ENCODE results near the gene GGA2. TPM values are rescaled to one million over a fixed set of nuclear protein-coding genes. Genes with fewer than 3 reads are reported as not detected.
A peak's percentile ranks its signal among the peaks of the same experiment; 100 is the strongest.

The GGA2 gene
- total RNA-seq, 2 donors from 2014 or later: 75.7 to 105 TPM

GRCh38 chr16:23502466-23502865, 7.8 kb downstream of the GGA2 start:
- Histone ChIP-seq H3K27me3 (replicated peaks; ENCODE audit: insufficient read depth) (no peaks in the 10 kb centered on the region), H3K36me3 (no peaks in the 10 kb centered on the region), H3K4me1 (replicated peaks) (peaks cover 4% of the 10 kb centered on the region), H3K27ac (no peak overlapping the region), H3K9me3 (no peaks in the 10 kb centered on the region), H3K4me3 (no peak overlapping the region)
- intact Hi-C loops (cut with DNase I): no loop called here
- no peak for DNase-seq (ENCODE audit: low spot score)
- TF ChIP-seq POLR2AphosphoS5 (IDR thresholded peaks at IDR 0.05): no peak
- no peak for TF ChIP-seq POLR2A (IDR thresholded peaks at IDR 0.05)
- TF ChIP-seq CTCF (IDR thresholded peaks at IDR 0.05): no peak
- WGBS: 53% methylated on average over 2 of the region's 2 CpGs

DNA sequence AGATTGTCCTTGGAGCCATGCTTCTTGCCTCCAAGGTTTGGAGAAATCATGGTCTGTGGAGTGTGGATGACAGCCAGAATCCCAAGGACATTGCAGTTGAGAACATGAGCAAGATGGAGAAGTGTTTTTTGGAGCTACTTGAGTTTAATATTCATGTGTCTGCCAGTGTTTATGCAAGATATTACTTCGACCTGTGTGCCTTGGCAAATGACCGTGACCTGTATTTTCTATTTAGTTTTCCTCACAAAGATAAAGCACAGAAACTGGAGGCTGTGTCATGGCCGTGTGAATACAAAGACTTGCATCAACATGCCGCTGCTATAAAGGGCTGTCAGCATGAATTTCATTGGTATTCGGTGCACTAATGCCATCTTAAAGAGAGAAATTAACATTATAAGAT, 9.0 kb downstream of the GGA2 start:
- Histone ChIP-seq H3K9me3 (no peaks in the 10 kb centered on the region), H3K4me1 (replicated peaks) (peaks cover 4% of the 10 kb centered on the region), H3K36me3 (no peaks in the 10 kb centered on the region), H3K4me3 (no peak overlapping the region), H3K27ac (peak overlapping the region in 1 of 2 donors; percentile 0), H3K27me3 (replicated peaks; ENCODE audit: insufficient read depth) (no peaks in the 10 kb centered on the region)
- no peak for DNase-seq (ENCODE audit: low spot score)
- intact Hi-C loops (cut with DNase I): no loop called here
- TF ChIP-seq POLR2A (IDR thresholded peaks at IDR 0.05) (no peak), POLR2AphosphoS5 (IDR thresholded peaks at IDR 0.05) (peak; percentile 59)
- WGBS: 38% methylated on average over 5 of the region's 5 CpGs

DNA sequence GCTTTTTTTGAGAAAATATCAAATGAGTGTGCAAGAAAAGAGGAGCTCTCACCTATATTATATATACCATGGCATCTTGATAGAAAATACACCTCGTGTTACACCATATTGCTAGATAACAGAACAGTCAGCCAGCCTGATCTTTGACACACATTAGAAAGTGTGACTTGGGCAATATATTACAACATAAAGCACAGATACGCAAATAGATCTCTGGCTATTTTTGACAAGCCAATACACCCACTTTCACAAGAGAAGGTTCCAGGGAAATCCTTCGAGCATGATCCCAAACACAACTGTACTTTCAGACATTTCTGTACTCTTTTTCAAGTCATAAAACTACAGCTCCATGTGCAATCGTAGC, 9.4 kb downstream of the GGA2 start:
- WGBS: 57% methylated on average over 4 of the region's 4 CpGs
- Histone ChIP-seq H3K27ac (no peak overlapping the region), H3K4me3 (no peak overlapping the region), H3K27me3 (replicated peaks; ENCODE audit: insufficient read depth) (no peaks in the 10 kb centered on the region), H3K4me1 (replicated peaks) (peaks cover 4% of the 10 kb centered on the region), H3K36me3 (no peaks in the 10 kb centered on the region), H3K9me3 (no peaks in the 10 kb centered on the region)
- TF ChIP-seq POLR2A (IDR thresholded peaks at IDR 0.05) (no peak), CTCF (IDR thresholded peaks at IDR 0.05) (no peak), POLR2AphosphoS5 (IDR thresholded peaks at IDR 0.05) (no peak)
- intact Hi-C loops (cut with DNase I): no loop called here
- DNase-seq (ENCODE audit: low spot score): no peak

- 90% methylated on average over 20 of the region's 20 CpGs for WGBS
- H3K36me3 ChIP-seq: no peaks in the 10 kb centered on the region
- peaks cover 4% of the 10 kb centered on the region for H3K4me1 ChIP-seq (replicated peaks)
- H3K27me3 ChIP-seq (replicated peaks; ENCODE audit: insufficient read depth): no peaks in the 10 kb centered on the region
- no peak for DNase-seq (ENCODE audit: low spot score)
- no peaks in the 10 kb centered on the region for H3K9me3 ChIP-seq
- intact Hi-C loops (cut with DNase I): no loop called here
- H3K27ac ChIP-seq: peak overlapping the region in 1 of 2 donors; percentile 19
- H3K4me3 ChIP-seq: no peak overlapping the region
- TF ChIP-seq CTCF (IDR thresholded peaks at IDR 0.05): no peak
- no peak for TF ChIP-seq POLR2A (IDR thresholded peaks at IDR 0.05)
- no peak for TF ChIP-seq POLR2AphosphoS5 (IDR thresholded peaks at IDR 0.05)
Observed at GRCh38 chr16:23500212-23500861, 10.0 kb downstream of the GGA2 start.

DNA sequence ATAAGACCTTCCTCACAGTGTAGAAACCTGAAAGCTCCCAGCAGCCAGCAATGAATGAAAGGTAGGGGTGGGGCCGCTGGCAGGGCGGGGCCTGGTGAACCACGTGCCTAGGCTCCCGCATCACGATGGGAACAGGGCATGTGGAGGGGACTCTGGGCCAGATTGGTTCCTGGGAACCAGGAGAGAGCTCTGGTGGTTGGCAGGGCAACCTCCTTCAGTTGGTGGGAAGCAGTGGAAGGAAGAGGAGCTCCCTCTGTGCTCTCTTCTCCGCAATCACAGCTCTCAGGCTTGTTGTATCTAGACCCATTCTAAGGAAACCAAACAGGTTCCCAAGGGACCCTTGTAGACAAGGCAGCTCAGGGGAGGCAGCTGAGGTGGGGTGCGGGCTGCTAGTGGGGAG, 10.5 kb downstream of the GGA2 start:
- Histone ChIP-seq H3K4me1 (replicated peaks) (no peaks in the 10 kb centered on the region), H3K27ac (peak overlapping the region in 1 of 2 donors; percentile 19), H3K36me3 (no peaks in the 10 kb centered on the region), H3K4me3 (no peak overlapping the region), H3K27me3 (replicated peaks; ENCODE audit: insufficient read depth) (no peaks in the 10 kb centered on the region), H3K9me3 (no peaks in the 10 kb centered on the region)
- 81% methylated on average over 7 of the region's 7 CpGs for WGBS
- TF ChIP-seq CTCF (IDR thresholded peaks at IDR 0.05) (no peak), POLR2A (IDR thresholded peaks at IDR 0.05) (no peak), POLR2AphosphoS5 (IDR thresholded peaks at IDR 0.05) (no peak)
- intact Hi-C loops (cut with DNase I): no loop called here
- no peak for DNase-seq (ENCODE audit: low spot score)
